Measurements from ENCODE around the gene KRTAP4-11. TPM values are rescaled to one million over a fixed set of nuclear protein-coding genes. Genes with fewer than 3 reads are reported as not detected.
"Not testable (repeated sequence)": the region's sequence is repeated elsewhere in the genome, so short reads cannot be mapped to it uniquely, and the experiment has no call there.

KRTAP4-11 gene
- total RNA-seq (2012; rRNA removed) = not detected in 2 replicates

DNA sequence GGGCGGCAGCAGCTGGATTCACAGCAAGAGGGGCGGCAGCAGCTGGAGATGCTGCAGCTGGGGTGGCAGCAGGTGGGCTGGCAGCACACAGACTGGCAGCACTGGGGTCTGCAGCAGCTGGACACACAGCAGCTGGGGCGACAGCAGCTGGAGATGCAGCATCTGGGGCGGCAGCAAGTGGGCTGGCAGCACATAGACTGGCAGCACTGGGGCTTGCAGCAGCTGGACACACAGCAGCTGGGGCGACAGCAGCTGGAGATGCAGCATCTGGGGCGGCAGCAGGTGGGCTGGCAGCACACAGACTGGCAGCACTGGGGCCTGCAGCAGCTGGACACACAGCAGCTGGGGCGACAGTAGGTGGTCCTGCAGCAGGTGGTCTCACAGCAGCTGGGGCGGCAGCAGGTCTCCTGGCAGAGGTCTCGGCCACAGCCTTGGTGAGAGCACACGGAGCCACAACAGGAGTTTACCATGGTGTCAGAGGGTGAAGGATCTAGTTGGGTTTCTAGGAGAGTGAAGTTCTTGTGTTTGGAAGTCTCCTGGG, at the start of gene KRTAP4-11:
Gene KRTAP4-11 (minus strand): TSS at position 528 of the 541 bp plus-strand sequence. CDS start 58 bp downstream, at position 470.
- not testable (repeated sequence) for H3K4me3 ChIP-seq (ENCODE audit: low read length); H3K36me3 ChIP-seq (ENCODE audit: insufficient read depth, low read length); H3K4me2 ChIP-seq (ENCODE audit: low read length); H3K9me3 ChIP-seq (replicated peaks; ENCODE audit: low read length); H3K27me3 ChIP-seq (ENCODE audit: control insufficient read depth, insufficient read depth, low read length); H3K4me1 ChIP-seq (ENCODE audit: control insufficient read depth, insufficient read depth, low read length); H3K9ac ChIP-seq (ENCODE audit: low read depth, low read length)

DNA sequence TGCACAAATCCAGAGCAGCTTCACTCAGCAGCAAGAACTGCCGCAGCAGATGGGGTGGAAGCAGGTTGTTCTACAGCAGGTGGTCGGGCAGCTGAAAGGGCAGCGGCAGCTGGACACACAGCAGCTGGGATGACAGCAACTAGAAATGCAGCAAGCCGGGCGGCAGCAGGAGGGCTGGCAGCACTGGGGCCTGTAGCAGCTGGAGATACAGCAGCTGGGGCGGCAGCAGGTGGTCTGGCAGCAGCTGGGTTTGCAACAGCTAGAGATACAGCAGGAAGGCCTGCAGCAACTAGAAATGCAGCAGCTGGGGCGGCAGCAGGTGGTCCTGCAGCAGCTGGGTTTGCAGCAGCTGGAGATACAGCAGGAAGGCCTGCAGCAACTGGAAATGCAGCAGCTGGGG, 49.4 kb upstream of the KRTAP4-11 start:
- Histone ChIP-seq H3K4me1 (ENCODE audit: control insufficient read depth, insufficient read depth, low read length) (no peaks in the 10 kb centered on the region), H3K36me3 (ENCODE audit: insufficient read depth, low read length) (no peaks in the 10 kb centered on the region), H3K4me2 (ENCODE audit: low read length) (no peak overlapping the region), H3K27me3 (ENCODE audit: control insufficient read depth, insufficient read depth, low read length) (no peaks in the 10 kb centered on the region), H3K9ac (ENCODE audit: low read depth, low read length) (no peak overlapping the region), H3K9me3 (replicated peaks; ENCODE audit: low read length) (no peaks in the 10 kb centered on the region), H3K4me3 (ENCODE audit: low read length) (no peak overlapping the region)

DNA sequence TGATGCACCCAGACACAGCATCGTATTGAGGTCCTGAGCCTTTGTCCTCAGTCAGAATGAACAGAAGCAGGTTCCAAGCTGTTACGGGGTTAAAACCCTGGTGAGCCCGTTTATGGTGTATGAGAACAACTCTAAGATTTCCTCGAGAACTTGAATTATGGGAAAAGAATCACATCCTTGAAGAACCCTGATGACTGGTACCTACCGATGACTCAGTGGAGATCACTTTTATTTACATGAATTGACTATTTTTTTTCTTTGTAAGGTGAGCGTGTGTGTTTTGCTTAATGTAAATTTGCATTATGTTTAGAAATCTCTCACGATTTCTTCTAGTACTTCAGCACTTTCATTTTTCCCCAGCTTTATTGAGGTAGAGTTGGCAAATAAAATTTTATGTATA, 45.7 kb upstream of the KRTAP4-11 start:
- Histone ChIP-seq H3K36me3 (ENCODE audit: insufficient read depth, low read length) (no peaks in the 10 kb centered on the region), H3K4me2 (ENCODE audit: low read length) (no peak overlapping the region), H3K9me3 (replicated peaks; ENCODE audit: low read length) (no peaks in the 10 kb centered on the region), H3K9ac (ENCODE audit: low read depth, low read length) (no peak overlapping the region), H3K4me1 (ENCODE audit: control insufficient read depth, insufficient read depth, low read length) (no peaks in the 10 kb centered on the region), H3K4me3 (ENCODE audit: low read length) (no peak overlapping the region), H3K27me3 (ENCODE audit: control insufficient read depth, insufficient read depth, low read length) (no peaks in the 10 kb centered on the region)

DNA sequence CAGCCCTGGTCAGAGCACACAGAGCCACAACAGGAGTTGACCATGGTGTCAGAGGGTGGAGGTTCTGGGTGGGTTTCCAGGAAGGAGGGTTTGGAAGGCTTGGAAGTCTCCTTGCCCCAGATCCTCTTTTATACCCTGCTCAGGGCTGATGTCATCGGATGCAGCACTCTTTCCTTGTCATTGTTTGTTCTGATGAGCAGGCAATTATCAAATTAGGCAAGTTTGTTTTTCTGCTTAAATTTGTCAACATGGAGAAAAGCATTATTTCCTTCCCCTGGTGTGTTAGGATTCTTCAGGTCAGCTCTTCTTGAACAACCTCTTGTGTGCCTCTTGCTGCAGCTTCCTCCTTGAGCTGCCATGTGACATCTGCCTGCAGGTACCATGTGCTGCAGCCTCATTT, 42.5 kb upstream of the KRTAP4-11 start, which contains the start of gene KRTAP4-4:
Gene KRTAP4-4 (minus strand): TSS at position 101 of the 400 bp plus-strand sequence. CDS start 57 bp downstream, at position 44.
- H3K9me3 ChIP-seq (replicated peaks; ENCODE audit: low read length) = no peaks in the 10 kb centered on the region

DNA sequence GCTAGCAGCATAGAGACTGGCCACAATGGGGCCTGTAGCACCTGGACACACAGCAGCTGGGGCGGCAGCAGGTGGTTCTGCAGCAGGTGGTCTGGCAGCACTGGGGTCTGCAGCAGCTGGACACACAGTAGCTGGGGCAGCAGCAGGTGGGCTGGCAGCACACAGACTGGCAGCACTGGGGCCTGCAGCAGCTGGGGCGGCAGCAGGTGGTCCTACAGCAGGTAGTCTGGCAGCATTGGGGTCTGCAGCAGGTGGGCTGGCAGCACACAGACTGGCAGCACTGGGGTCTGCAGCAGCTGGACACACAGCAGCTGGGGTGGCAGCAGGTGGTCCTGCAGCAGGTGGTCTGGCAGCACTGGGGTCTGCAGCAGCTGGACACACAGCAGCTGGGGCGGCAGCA, 42.0 kb upstream of the KRTAP4-11 start:
- H3K4me2 ChIP-seq (ENCODE audit: low read length); H3K36me3 ChIP-seq (ENCODE audit: insufficient read depth, low read length); H3K27me3 ChIP-seq (ENCODE audit: control insufficient read depth, insufficient read depth, low read length); H3K9ac ChIP-seq (ENCODE audit: low read depth, low read length); H3K4me3 ChIP-seq (ENCODE audit: low read length); H3K4me1 ChIP-seq (ENCODE audit: control insufficient read depth, insufficient read depth, low read length); H3K9me3 ChIP-seq (replicated peaks; ENCODE audit: low read length): not testable (repeated sequence)

More for the DNA sequence above, 42.5 kb upstream of the KRTAP4-11 start, which contains the start of gene KRTAP4-4:
- no peak within 1 kb of the TSS for H3K9ac ChIP-seq (ENCODE audit: low read depth, low read length)
- no peak within 1 kb of the TSS for H3K4me2 ChIP-seq (ENCODE audit: low read length)
- no peaks in the 10 kb centered on the region for H3K36me3 ChIP-seq (ENCODE audit: insufficient read depth, low read length)
- no peak within 1 kb of the TSS for H3K4me3 ChIP-seq (ENCODE audit: low read length)
- H3K27me3 ChIP-seq (ENCODE audit: control insufficient read depth, insufficient read depth, low read length) = no peaks in the 10 kb centered on the region
- no peaks in the 10 kb centered on the region for H3K4me1 ChIP-seq (ENCODE audit: control insufficient read depth, insufficient read depth, low read length)

DNA sequence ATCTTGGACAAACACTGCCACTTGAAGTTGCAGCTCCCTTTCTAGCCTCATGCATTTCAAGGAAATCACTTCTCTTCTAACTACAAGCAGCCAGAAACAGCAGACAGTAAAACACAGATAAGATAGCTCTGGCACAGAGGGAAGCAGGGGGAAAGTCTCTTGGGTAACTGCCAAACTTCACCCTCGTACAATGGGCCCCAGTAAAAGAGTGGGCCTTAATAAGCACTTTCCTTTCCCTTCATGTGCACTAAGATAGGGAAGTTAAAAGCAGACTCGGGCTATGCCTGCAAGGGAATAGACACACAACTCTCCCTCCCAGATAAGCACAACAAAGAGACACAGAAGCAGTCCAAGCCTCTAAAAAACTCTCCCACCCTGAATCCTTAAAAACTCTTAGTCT, 35.7 kb upstream of the KRTAP4-11 start:
- Histone ChIP-seq H3K4me2 (ENCODE audit: low read length) (no peak overlapping the region), H3K36me3 (ENCODE audit: insufficient read depth, low read length) (no peaks in the 10 kb centered on the region)

DNA sequence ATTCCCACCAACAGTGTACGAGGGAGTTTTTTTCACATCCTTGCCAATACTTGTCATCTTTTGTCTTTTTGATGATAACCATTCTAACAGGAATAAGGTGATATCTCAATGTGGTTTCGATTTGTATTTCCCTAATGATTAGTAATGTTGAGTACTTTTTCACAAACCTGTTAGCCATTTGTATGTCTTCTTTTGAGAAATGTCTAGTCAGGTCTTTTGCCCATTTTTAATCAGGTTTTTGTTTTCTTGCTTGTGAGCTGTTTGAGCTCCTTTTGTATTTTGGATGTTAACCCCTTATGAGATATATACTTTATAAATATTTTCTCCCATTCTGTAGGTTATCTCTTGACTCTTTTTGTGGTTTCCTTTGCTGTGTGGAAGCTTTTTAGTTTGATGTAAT, 33.4 kb upstream of the KRTAP4-11 start:
- no peak overlapping the region for H3K4me3 ChIP-seq (ENCODE audit: low read length)
- H3K9me3 ChIP-seq (replicated peaks; ENCODE audit: low read length) = no peaks in the 10 kb centered on the region
- H3K27me3 ChIP-seq (ENCODE audit: control insufficient read depth, insufficient read depth, low read length) = no peaks in the 10 kb centered on the region
- no peaks in the 10 kb centered on the region for H3K36me3 ChIP-seq (ENCODE audit: insufficient read depth, low read length)
- no peak overlapping the region for H3K4me2 ChIP-seq (ENCODE audit: low read length)
- H3K9ac ChIP-seq (ENCODE audit: low read depth, low read length) = no peak overlapping the region
- H3K4me1 ChIP-seq (ENCODE audit: control insufficient read depth, insufficient read depth, low read length) = no peaks in the 10 kb centered on the region

More for the DNA sequence above, 35.7 kb upstream of the KRTAP4-11 start:
- Histone ChIP-seq H3K9me3 (replicated peaks; ENCODE audit: low read length) (no peaks in the 10 kb centered on the region), H3K9ac (ENCODE audit: low read depth, low read length) (no peak overlapping the region), H3K4me1 (ENCODE audit: control insufficient read depth, insufficient read depth, low read length) (no peaks in the 10 kb centered on the region), H3K27me3 (ENCODE audit: control insufficient read depth, insufficient read depth, low read length) (no peaks in the 10 kb centered on the region), H3K4me3 (ENCODE audit: low read length) (no peak overlapping the region)

DNA sequence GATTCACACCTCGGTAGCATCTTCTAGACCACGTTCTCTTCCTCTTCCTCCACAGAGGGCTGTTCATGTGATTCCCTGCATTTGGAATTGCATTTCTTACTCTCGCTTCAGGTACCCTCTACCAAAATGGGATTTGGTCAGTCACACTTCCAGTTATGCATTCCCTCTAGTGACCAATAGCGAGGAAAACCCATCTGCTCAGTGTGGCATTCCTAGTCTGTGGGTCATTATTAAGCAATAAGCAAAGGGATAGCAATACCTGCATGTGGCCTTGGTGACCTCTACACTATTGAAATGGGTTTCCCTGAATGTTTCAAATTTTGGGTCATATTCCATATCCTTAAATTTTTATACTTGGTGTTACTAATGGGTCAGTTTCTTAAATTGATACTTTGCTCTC, 31.9 kb upstream of the KRTAP4-11 start:
- Histone ChIP-seq H3K9ac (ENCODE audit: low read depth, low read length) (no peak overlapping the region), H3K4me2 (ENCODE audit: low read length) (no peak overlapping the region), H3K27me3 (ENCODE audit: control insufficient read depth, insufficient read depth, low read length) (no peaks in the 10 kb centered on the region), H3K4me1 (ENCODE audit: control insufficient read depth, insufficient read depth, low read length) (no peaks in the 10 kb centered on the region), H3K36me3 (ENCODE audit: insufficient read depth, low read length) (no peaks in the 10 kb centered on the region), H3K4me3 (ENCODE audit: low read length) (no peak overlapping the region), H3K9me3 (replicated peaks; ENCODE audit: low read length) (no peaks in the 10 kb centered on the region)

DNA sequence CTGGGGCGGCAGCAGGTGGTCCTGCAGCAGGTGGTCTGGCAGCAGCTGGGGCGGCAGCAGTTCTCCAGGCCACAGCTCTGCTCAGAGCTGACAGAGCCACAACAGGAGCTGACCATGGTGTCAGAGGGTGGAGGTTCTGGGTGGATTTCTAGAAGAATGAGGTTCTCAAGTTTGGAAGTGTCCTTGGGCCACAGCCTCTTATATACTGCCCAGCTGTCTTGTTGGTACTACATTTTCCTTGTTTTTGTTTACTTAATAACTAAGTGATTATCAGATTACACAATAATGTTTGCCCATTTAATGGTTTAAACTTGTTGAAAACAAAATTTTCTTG, 31.4 kb upstream of the KRTAP4-11 start, which contains the start of gene KRTAP4-5:
Gene KRTAP4-5 (minus strand): TSS at position 174 of the 334 bp plus-strand sequence. CDS start 58 bp downstream, at position 116.
- no peak within 1 kb of the TSS for H3K4me3 ChIP-seq (ENCODE audit: low read length)

DNA sequence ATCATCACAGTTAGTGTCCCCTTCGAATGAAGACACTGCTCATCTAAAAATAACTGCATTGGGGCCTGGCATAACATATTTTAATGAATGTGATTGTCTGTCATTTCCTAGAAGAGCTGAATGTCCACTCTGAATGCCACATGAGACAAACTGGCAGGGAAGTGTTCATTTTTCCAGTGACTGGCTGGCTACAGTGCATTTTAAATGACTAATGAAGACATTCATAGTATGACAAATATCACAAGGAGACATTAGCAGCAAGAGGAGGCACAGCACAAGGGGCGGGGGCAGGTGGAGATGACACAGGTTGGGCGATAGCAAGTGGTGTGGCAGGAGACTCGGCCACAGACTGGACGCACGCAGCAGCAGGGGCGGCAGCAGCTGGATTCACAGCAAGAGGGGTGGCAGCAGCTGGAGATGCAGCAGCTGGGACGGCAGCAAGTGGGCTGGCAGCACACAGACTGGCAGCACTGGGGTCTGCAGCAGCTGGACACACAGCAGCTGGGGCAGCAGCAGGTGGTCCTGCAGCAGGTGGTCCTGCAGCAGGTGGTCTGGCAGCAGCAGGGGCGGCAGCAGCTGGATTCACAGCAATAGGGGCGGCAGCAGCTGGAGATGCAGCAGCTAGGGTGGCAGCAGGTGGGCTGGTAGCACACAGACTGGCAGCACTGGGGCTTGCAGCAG, 30.9 kb upstream of the KRTAP4-11 start:
- not testable (repeated sequence) for H3K4me3 ChIP-seq (ENCODE audit: low read length); H3K36me3 ChIP-seq (ENCODE audit: insufficient read depth, low read length)

More for the DNA sequence above, 31.4 kb upstream of the KRTAP4-11 start, which contains the start of gene KRTAP4-5:
- Histone ChIP-seq H3K4me2 (ENCODE audit: low read length) (no peak within 1 kb of the TSS), H3K36me3 (ENCODE audit: insufficient read depth, low read length) (no peaks in the 10 kb centered on the region), H3K4me1 (ENCODE audit: control insufficient read depth, insufficient read depth, low read length) (no peaks in the 10 kb centered on the region), H3K9ac (ENCODE audit: low read depth, low read length) (no peak within 1 kb of the TSS), H3K9me3 (replicated peaks; ENCODE audit: low read length) (no peaks in the 10 kb centered on the region), H3K27me3 (ENCODE audit: control insufficient read depth, insufficient read depth, low read length) (no peaks in the 10 kb centered on the region)

DNA sequence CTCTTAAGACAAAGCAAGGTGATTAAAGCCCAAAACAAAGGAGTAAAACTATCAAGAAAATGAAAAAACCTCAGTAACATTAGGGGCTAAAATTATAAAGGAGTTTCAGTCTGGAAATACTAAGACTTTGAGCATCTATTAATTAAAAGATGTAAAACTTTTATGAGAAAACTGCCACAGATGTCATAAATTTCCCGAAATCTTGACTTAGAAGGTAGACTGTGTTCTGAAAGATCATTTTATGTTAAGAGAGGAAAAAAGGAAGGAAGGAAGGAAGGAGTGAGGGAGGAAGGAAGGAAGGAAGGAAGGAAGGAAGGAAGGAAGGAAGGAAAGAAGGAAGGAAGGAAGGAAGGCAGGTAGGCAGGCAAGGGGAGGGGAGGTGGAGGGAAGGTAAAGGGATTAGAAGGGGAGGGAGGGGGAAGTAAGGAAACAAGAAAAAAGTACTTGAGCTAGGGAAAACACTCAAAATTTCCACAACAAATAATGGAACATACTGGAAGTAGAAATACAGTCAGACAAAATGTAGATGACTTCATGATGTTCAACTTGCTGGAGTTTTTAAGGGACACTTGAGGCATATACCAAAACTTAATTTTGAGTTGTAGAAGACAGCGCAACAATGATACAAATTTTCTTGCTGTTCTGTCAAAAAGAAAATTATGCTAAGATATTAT, 29.5 kb upstream of the KRTAP4-11 start:
- Histone ChIP-seq H3K4me2 (ENCODE audit: low read length) (no peak overlapping the region), H3K36me3 (ENCODE audit: insufficient read depth, low read length) (no peaks in the 10 kb centered on the region), H3K27me3 (ENCODE audit: control insufficient read depth, insufficient read depth, low read length) (no peaks in the 10 kb centered on the region), H3K9me3 (replicated peaks; ENCODE audit: low read length) (peaks cover 7% of the 10 kb centered on the region), H3K4me3 (ENCODE audit: low read length) (no peak overlapping the region), H3K9ac (ENCODE audit: low read depth, low read length) (no peak overlapping the region), H3K4me1 (ENCODE audit: control insufficient read depth, insufficient read depth, low read length) (no peaks in the 10 kb centered on the region)

More for the DNA sequence above, 30.9 kb upstream of the KRTAP4-11 start:
- H3K9ac ChIP-seq (ENCODE audit: low read depth, low read length); H3K4me1 ChIP-seq (ENCODE audit: control insufficient read depth, insufficient read depth, low read length); H3K4me2 ChIP-seq (ENCODE audit: low read length); H3K9me3 ChIP-seq (replicated peaks; ENCODE audit: low read length); H3K27me3 ChIP-seq (ENCODE audit: control insufficient read depth, insufficient read depth, low read length): not testable (repeated sequence)

All from skeletal muscle satellite cell (primary cell).